Activated CD4-positive, alpha-beta T cell treated with anti-CD3 and anti-CD28 coated beads, Interleukin-2, Interleukin-4, amounts not matched to agents 100 ng/mL and 50 ng/mL, durations not matched to agents 16 hours and 8 hours (primary cell): ENCODE measurements around the gene STRA6.

Experiments used
- DNase-seq: peaks from one replicate; pipeline ENCODE4 v3.0.0-alpha.2; 2020; ENCODE audit warnings: low spot score

STRA6 gene

GRCh38 chr15:74131628-74132413 lies 70.8 kb downstream of the STRA6 start:
- no peak for DNase-seq

GRCh38 chr15:74130849-74131627 lies 71.5 kb downstream of the STRA6 start:
- DNase-seq: no peak

- no peak for DNase-seq
These were observed 72.3 kb downstream of the STRA6 start, which contains the start of gene ISLR2 for GRCh38 chr15:74130155-74130848. TSS of gene ISLR2 (plus strand) at chr15:74130586. CDS start at chr15:74132755, 2,169 bp downstream.

- DNase-seq: no peak
These were observed 72.9 kb downstream of the STRA6 start for GRCh38 chr15:74129586-74130154.
